Loucy (cell line): ENCODE results near the gene AGPS.

Experiments used
- EZH2phosphoT487 ChIP-seq: fragments of 200-600 bp; IDR thresholded peaks from 2 replicates; pipeline ENCODE4 v1.6.1; 2018; ENCODE audit warnings: antibody characterized with exemption, mild to moderate bottlenecking, moderate library complexity, borderline replicate concordance
- TF ChIP-seq, protein P1 (sequence below): fragments of 200-600 bp; sonication (generic); conservative IDR thresholded peaks from 2 replicates; pipeline ENCODE4 v1.5.1; 2014; ENCODE audit warnings: mild to moderate bottlenecking, antibody characterized with exemption, low read length

DNA sequence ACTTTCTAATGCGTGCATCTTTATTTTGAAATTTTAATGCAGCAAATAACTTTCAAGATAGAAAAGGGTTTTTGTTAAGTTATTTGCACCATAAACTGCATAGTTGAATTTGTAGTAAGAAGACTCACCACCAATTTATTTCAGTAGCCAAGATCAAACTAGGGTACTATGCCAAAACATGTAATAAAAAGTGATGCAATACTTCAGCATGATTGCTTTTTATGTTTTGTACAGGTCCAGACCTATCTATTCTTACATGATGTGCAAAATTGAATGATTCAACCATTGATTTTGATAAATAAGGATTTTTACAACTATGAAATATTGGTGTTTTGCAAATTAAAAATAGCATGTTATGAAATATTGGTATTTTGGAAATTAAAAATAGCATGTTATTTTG lies 26.7 kb downstream of the AGPS start:
- TF ChIP-seq, protein P1, sequence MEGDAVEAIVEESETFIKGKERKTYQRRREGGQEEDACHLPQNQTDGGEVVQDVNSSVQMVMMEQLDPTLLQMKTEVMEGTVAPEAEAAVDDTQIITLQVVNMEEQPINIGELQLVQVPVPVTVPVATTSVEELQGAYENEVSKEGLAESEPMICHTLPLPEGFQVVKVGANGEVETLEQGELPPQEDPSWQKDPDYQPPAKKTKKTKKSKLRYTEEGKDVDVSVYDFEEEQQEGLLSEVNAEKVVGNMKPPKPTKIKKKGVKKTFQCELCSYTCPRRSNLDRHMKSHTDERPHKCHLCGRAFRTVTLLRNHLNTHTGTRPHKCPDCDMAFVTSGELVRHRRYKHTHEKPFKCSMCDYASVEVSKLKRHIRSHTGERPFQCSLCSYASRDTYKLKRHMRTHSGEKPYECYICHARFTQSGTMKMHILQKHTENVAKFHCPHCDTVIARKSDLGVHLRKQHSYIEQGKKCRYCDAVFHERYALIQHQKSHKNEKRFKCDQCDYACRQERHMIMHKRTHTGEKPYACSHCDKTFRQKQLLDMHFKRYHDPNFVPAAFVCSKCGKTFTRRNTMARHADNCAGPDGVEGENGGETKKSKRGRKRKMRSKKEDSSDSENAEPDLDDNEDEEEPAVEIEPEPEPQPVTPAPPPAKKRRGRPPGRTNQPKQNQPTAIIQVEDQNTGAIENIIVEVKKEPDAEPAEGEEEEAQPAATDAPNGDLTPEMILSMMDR = no peak
- TF ChIP-seq EZH2phosphoT487 = no peak
